ENCODE results near the gene EWSR1. TPM values are rescaled to one million over a fixed set of nuclear protein-coding genes. Genes with fewer than 3 reads are reported as not detected.
A peak's percentile ranks its signal among the peaks of the same experiment; 100 is the strongest.

Gene EWSR1
- total and polyA plus RNA-seq, 2 donors (not counting 3 experiments of a cell fraction or from before 2014, with no cell fraction given), result 305 to 588 TPM

DNA sequence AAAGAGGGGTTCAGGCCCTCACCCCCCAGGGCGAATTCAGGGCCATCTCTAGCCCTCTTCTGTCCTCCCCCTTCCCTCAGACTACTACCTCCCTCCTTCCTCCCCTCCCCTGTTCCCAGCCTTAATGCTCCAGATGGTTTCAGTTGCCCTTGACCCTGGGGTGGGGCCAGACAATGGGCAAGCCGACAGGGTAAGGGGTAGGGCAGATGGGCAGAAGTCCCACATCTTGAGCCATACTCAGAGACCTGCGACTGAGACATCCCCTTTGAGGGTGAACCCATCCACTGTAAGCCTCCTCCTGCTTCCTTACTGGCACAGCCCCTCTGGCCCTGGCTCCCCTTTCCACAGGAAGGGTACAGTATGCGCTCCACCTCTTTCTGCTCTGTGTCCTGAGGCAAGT is 2.1 kb upstream of the EWSR1 start:
- H2AFZ ChIP-seq (ENCODE audit: low read depth, low read length), result no peak overlapping the region
- ChIA-PET POLR2A (no interaction called here), CTCF (interaction anchor here (2.2 kb wide), 1 partner anchor 20 kb away, joined by 11 read pairs; no protein-coding TSS in a partner anchor)
- H3K36me3 ChIP-seq (ENCODE audit: control insufficient read depth in 2 of 2, extremely low read depth in 1 of 2, insufficient read depth in 2 of 2, low read length in 2 of 2), result peaks cover 4 to 12% of the 10 kb centered on the region in 2 experiments
- H3K9ac ChIP-seq (replicated peaks; ENCODE audit: extremely low read depth, insufficient read depth, low read length), result no peak overlapping the region
- no peak overlapping the region for H3K27ac ChIP-seq (ENCODE audit: insufficient read depth, low read depth, low read length)
- TF ChIP-seq JUN (IDR thresholded peaks at IDR 0.05; ENCODE audit: borderline replicate concordance, insufficient read depth, insufficient read length, low read depth) (no peak), EZH2 (IDR thresholded peaks at IDR 0.05; ENCODE audit: borderline replicate concordance, low read depth, low read length, severe bottlenecking) (no peak), FOS (IDR thresholded peaks at IDR 0.05; ENCODE audit: borderline replicate concordance, insufficient read depth, low read length) (no peak)
- TF ChIP-seq, protein P1, sequence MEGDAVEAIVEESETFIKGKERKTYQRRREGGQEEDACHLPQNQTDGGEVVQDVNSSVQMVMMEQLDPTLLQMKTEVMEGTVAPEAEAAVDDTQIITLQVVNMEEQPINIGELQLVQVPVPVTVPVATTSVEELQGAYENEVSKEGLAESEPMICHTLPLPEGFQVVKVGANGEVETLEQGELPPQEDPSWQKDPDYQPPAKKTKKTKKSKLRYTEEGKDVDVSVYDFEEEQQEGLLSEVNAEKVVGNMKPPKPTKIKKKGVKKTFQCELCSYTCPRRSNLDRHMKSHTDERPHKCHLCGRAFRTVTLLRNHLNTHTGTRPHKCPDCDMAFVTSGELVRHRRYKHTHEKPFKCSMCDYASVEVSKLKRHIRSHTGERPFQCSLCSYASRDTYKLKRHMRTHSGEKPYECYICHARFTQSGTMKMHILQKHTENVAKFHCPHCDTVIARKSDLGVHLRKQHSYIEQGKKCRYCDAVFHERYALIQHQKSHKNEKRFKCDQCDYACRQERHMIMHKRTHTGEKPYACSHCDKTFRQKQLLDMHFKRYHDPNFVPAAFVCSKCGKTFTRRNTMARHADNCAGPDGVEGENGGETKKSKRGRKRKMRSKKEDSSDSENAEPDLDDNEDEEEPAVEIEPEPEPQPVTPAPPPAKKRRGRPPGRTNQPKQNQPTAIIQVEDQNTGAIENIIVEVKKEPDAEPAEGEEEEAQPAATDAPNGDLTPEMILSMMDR (IDR thresholded peaks at IDR 0.05; ENCODE audit: extremely low read depth in 1 of 2, insufficient read depth in 1 of 2, low read depth in 1 of 2, low read length in 2 of 2), result no peak
- H3K27me3 ChIP-seq (ENCODE audit: control insufficient read depth in 2 of 2, insufficient read depth in 2 of 2, low read length in 2 of 2), result no peaks in the 10 kb centered on the region
- no peaks in the 10 kb centered on the region for H3K9me3 ChIP-seq (replicated peaks; ENCODE audit: control insufficient read depth, insufficient read depth, low read length)
- H3K9me1 ChIP-seq (replicated peaks; ENCODE audit: control insufficient read depth, extremely low read depth, insufficient read depth, low read length), result no peaks in the 10 kb centered on the region
- no TSS peak for BruUV-seq (replicated peaks)
- peaks cover 46% of the 10 kb centered on the region for H3K79me2 ChIP-seq (ENCODE audit: control insufficient read depth, insufficient read depth, low read length)
- peaks cover 31% of the 10 kb centered on the region for H3K4me1 ChIP-seq (ENCODE audit: control insufficient read depth, extremely low read depth, insufficient read depth, low read length)
- DNase-seq (ENCODE audit: low read depth, low spot score) (no peak), FAIRE-seq (no peak)
- dilution Hi-C loops (cut with MboI; ENCODE audit: extremely low pct_ligation_motif_present, low sequenced_read_pairs) (no loop called here), intact Hi-C loops (cut with micrococcal nuclease) (loop anchor here (5.0 kb wide), 1 partner anchor 41 kb away; the partner anchor contains the start of gene GAS2L1)
- peak overlapping the region; percentile 95 for H3K4me2 ChIP-seq (ENCODE audit: insufficient read depth, low read length)
- no peak overlapping the region for H3K4me3 ChIP-seq (replicated peaks in 1 of 3; ENCODE audit: insufficient read depth in 1 of 3, low read depth in 1 of 3, low read length in 3 of 3)
- H4K20me1 ChIP-seq (replicated peaks; ENCODE audit: control insufficient read depth, extremely low read depth, insufficient read depth, low read length), result peaks cover 6% of the 10 kb centered on the region

All from endothelial cell of umbilical vein (primary cell).